Thymus (tissue), 11 donors: ENCODE data around the gene MCMBP. TPM values are rescaled to one million over a fixed set of nuclear protein-coding genes. Genes with fewer than 3 reads are reported as not detected.
"Not testable (repeated sequence)": the region's sequence is repeated elsewhere in the genome, so short reads cannot be mapped to it uniquely, and the experiment has no call there.

Experiments
- DNase-seq, 9 donors: peaks; one replicate each; pipeline ENCODE4 v3.0.0-alpha.2; 2013; ENCODE audit warnings: low spot score in 9 of 9, low read depth in 6 of 9, missing footprints in 1 of 9
- H3K27ac ChIP-seq, 2 donors: one replicate each; pipeline ENCODE4 v1.5.1; 2013; ENCODE audit warnings: control low read depth in 1 of 2, low read depth in 1 of 2, low read length in 1 of 2, mild to moderate bottlenecking in 1 of 2, moderate library complexity in 1 of 2
- H3K27me3 ChIP-seq, 2 donors: one replicate each; pipeline ENCODE4 v1.5.1; 2013; ENCODE audit warnings: low read length in 1 of 2; ENCODE audit not compliant: control insufficient read depth in 2 of 2, insufficient read depth in 1 of 2
- H3K36me3 ChIP-seq, 2 donors: one replicate each; pipeline ENCODE4 v1.5.1; 2013; ENCODE audit warnings: low read length in 1 of 2, mild to moderate bottlenecking in 1 of 2, moderate library complexity in 1 of 2; ENCODE audit not compliant: control insufficient read depth in 2 of 2, insufficient read depth in 2 of 2
- H3K4me1 ChIP-seq, 2 donors: one replicate each; pipeline ENCODE4 v1.5.1; 2013; ENCODE audit warnings: low read length in 2 of 2; ENCODE audit not compliant: control insufficient read depth in 2 of 2, insufficient read depth in 2 of 2
- H3K4me3 ChIP-seq, 2 donors: one replicate each; pipeline ENCODE4 v1.5.1; 2013; ENCODE audit warnings: low read length in 2 of 2, control low read depth in 1 of 2, mild to moderate bottlenecking in 1 of 2
- H3K9me3 ChIP-seq, 2 donors: one replicate each; pipeline ENCODE4 v1.5.1; 2013; ENCODE audit warnings: low read length in 1 of 2, mild to moderate bottlenecking in 1 of 2; ENCODE audit not compliant: control insufficient read depth in 2 of 2, insufficient read depth in 1 of 2
- WGBS: extraction: QIAGEN DNeasy Blood & Tissue Kit; methylation state at CpG from one replicate; pipeline ENCODE4 v1.1.7; 2013; 5-methylcytosine and 5-hydroxymethylcytosine counted together
- polyA plus RNA-seq: library from polyadenylated mRNA; stranded (reverse); fragments of 200-250 nt; gene quantifications from one replicate; pipeline ENCODE4 v1.2.3, GENCODE V29; 2013
- total RNA-seq: library from RNA; stranded (reverse); fragments of 120-200 nt; gene quantifications from one replicate; pipeline ENCODE4 v1.2.4, GENCODE V29; 2013
- donor health status: healthy.

The MCMBP gene
- total and polyA plus RNA-seq, 2 donors: 30.3 to 53.2 TPM

DNA sequence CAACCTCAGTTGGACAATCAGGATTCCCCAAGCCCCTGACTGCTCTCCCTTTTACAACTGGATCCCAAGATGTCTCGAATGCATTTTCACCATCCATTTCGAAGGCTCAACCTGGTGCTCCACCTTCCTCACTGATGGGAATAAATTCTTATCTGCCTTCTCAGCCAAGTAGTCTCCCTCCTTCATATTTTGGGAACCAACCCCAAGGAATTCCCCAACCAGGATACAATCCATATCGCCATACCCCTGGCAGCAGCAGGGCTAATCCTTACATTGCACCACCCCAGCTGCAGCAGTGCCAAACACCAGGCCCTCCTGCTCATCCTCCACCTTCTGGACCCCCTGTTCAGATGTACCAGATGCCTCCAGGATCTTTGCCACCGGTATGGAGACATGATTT, 25.9 kb upstream of the MCMBP start:
- Histone ChIP-seq H3K9me3 (no peaks in the 10 kb centered on the region), H3K36me3 (peaks cover 11 to 20% of the 10 kb centered on the region in 2 donors), H3K4me3 (no peak overlapping the region), H3K27me3 (no peaks in the 10 kb centered on the region), H3K4me1 (peaks cover 0 to 1% of the 10 kb centered on the region in 2 donors), H3K27ac (no peak overlapping the region)
- 97% methylated on average over 4 of the region's 4 CpGs for WGBS
- no peak for DNase-seq

DNA sequence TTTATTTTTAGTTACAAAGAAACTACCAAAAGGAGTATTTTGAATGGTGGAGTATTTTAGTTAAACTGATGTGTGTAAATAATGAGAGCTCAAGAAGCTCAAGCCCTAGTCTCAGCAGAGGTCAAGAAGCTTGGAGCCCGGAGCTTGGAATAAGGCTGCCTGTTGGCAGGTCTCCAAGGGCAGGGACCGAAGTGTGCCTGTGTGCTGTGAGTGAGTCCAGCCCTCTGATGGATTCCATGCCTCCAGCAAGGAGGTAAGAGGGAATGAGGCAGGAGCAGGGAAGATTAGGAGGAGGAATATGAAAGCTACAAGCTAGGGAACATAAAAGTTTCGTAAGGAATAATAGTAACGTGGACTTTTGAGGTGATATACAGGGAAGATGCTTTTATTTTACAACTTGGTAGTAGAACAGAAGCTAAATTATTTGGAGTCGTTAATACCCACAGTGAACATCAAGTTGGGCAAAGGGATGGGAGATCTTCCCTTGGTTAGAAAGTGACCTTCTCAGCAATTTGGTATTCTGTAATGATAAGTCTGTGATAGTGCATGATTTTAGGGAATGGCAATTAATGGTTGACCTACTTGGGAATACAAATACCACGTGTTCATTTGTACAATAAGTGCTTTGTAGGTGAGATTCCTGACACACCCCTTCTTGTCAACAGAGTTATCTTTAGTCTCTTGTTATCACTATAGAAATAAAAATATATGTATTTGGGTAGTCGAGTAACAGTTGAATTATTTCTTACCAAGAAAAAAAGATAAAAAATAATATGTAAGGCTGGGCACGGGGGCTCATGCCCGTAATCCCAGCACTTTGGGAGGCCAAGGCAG, 24.5 kb upstream of the MCMBP start:
- WGBS: 96% methylated on average over 9 of the region's 9 CpGs
- no peak for DNase-seq
- peaks cover 3 to 8% of the 10 kb centered on the region in 2 donors for H3K4me1 ChIP-seq
- no peak overlapping the region for H3K4me3 ChIP-seq
- no peaks in the 10 kb centered on the region for H3K9me3 ChIP-seq
- H3K36me3 ChIP-seq: peaks cover 6 to 13% of the 10 kb centered on the region in 2 donors
- no peaks in the 10 kb centered on the region for H3K27me3 ChIP-seq
- no peak overlapping the region for H3K27ac ChIP-seq

DNA sequence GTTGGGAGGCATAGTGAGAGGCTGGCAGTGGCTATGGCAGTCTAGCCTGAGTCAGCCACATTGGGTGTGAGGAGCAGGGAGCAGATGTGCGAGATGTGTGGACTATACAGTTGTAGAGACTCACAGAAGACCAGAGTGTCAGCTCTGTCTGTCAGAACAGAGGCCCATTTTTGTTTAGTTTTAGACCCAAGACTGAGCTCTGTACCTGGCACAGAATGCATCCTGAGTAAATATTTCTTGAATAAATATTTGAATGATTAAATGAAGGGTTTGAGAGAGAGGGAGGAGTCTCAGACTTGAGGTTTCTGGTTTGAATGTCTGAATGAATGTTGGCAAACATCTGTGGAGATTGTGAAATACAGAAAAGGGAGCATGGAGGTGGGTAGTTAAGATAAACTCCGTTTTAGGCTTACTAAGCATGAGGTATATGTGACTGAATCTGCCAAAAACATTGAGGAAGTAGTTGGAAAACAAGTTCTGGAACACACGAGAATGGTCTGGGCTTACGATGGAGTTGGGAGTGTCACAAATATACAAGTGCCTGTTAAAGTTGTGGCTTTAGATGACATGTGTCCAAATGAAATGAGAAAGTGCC, 23.5 kb upstream of the MCMBP start:
- H3K4me1 ChIP-seq: peaks cover 3 to 12% of the 10 kb centered on the region in 2 donors
- WGBS: 64% methylated on average over 4 of the region's 4 CpGs
- no peak for DNase-seq
- H3K36me3 ChIP-seq: peaks cover 6 to 13% of the 10 kb centered on the region in 2 donors
- H3K4me3 ChIP-seq: no peak overlapping the region
- no peak overlapping the region for H3K27ac ChIP-seq
- H3K9me3 ChIP-seq: no peaks in the 10 kb centered on the region
- H3K27me3 ChIP-seq: no peaks in the 10 kb centered on the region

DNA sequence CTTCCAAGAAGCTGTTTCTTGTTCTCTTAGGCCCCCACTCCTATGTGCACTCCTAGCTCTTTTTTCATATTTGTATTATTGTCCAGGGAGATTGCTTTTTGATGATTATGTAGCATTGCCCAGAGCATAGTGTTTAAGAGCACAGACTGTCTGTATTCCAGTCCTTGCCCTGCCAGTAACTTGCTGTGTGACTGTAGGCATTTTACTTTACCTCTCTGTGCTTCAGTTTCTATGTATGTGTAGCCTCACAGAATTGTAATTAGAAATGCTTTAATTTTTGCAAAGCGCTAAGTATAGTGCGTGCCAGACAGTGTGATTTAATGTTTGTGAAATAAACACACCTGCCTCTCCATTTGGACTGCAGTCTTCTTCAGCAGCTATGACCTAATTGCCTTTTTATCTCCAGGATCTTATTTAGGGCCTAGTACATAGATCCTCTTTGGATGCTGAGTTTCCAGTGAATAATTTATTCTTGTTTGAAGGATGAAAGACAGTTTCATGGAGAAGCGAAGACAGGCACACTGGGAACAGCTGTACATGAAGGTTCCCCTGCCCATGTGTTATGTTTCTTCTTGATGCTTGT, 21.3 kb upstream of the MCMBP start:
- Histone ChIP-seq H3K27ac (no peak overlapping the region), H3K4me3 (no peak overlapping the region), H3K4me1 (peaks cover 3 to 12% of the 10 kb centered on the region in 2 donors), H3K36me3 (peaks cover 6 to 8% of the 10 kb centered on the region in 2 donors), H3K27me3 (no peaks in the 10 kb centered on the region), H3K9me3 (peaks cover 0 to 4% of the 10 kb centered on the region in 2 donors)
- 97% methylated on average over 3 of the region's 3 CpGs for WGBS
- no peak for DNase-seq

DNA sequence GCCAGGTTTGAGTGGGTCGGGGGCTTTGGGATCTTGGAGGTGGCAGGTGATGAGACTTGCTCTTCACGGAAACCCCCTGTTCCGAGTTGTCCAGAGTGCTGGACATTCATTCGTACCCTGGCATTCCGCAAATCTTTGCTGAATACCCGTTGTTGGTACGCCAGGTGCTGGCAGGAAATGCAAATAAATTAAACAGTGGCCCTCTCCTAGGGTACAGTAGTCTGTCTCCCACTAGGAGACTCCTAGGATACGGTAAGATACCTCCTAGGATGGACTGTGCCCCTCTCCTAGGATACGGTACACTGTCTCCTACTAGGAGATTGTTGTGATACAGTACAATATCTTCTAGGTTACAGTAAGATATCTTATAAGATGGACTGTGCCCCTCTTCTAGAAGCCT, 20.4 kb upstream of the MCMBP start:
- peaks cover 0 to 4% of the 10 kb centered on the region in 2 donors for H3K9me3 ChIP-seq
- H3K4me3 ChIP-seq: peak overlapping the region; percentile 77 to 85
- 20% methylated on average over 9 of the region's 9 CpGs for WGBS
- H3K27me3 ChIP-seq: no peaks in the 10 kb centered on the region
- no peaks in the 10 kb centered on the region for H3K36me3 ChIP-seq
- H3K4me1 ChIP-seq: peaks cover 3 to 12% of the 10 kb centered on the region in 2 donors
- H3K27ac ChIP-seq: peak overlapping the region in 1 of 2 donors; percentile 88
- no peak for DNase-seq

DNA sequence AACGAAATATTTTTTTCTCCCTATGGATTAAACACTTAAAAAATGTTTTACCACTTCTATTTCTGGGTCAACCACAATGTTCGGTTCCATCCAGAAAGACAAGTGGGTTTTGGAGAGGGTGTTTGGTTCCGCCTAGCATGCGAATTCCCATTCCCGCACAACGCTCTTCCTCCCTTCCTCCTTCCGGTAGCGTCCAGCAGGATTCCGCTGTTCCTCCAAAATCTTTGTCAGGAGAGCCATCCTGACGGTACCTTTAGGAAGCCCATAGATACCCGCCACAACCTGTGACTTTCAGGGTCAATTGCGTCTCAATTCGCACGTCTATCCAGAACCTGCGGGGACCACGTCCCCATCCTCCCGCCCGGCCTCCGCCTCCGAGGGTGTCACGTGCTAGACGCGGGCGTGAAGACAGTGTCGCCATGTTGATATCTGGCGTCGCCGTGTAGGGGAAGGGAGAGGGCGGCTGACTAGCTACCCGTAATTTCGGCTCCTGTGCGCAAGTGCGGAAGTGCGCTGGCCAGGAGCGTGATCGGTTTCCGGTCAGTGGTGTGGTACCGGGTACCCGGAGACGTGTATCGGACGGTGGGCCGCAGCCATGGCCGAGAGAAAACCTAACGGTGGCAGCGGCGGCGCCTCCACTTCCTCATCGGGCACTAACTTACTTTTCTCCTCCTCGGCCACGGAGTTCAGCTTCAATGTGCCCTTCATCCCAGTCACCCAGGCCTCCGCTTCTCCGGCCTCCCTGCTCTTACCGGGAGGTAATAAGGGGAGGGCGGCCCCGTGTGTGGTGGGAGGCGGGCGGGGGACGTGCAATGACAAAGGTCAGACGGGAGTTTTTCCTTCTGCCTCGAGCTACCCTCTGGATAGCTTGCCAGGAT, 19.8 kb upstream of the MCMBP start, which contains the start of gene SEC23IP:
Gene SEC23IP (plus strand): TSS at position 543 of the 878 bp plus-strand sequence. CDS start 53 bp downstream, at position 596.
- Histone ChIP-seq H3K4me3 (peak within 1 kb of the TSS; percentile 77 to 85), H3K4me1 (peaks cover 3 to 12% of the 10 kb centered on the region in 2 donors)
- under 1% methylated on average over 61 of the region's 61 CpGs for WGBS

DNA sequence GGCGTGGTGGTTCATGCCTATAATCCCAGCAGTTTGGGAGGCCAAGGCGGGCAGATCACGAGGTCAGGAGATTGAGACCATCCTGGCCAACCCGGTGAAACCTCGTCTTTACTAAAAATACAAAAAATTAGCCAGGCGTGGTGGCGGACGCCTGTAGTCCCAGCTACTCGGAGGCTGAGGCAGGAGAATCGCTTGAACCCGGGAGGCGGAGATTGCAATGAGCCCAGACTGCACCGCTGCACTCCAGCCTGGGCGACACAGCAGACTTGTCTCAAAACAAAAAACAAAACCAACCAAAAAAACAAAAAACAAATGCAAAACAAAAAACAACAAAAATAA, 19.2 kb upstream of the MCMBP start:
- Histone ChIP-seq H3K4me3 (peak overlapping the region; percentile 77 to 85), H3K4me1 (peaks cover 3 to 12% of the 10 kb centered on the region in 2 donors)
- WGBS: 59% methylated on average over 14 of the region's 14 CpGs
- not testable (repeated sequence) for DNase-seq, H3K36me3 ChIP-seq, H3K27me3 ChIP-seq, H3K9me3 ChIP-seq, H3K27ac ChIP-seq

More for the DNA sequence above, 19.8 kb upstream of the MCMBP start, which contains the start of gene SEC23IP:
- H3K36me3 ChIP-seq: no peaks in the 10 kb centered on the region
- H3K27ac ChIP-seq: peak within 1 kb of the TSS; percentile 55 to 88
- H3K9me3 ChIP-seq: peaks cover 0 to 4% of the 10 kb centered on the region in 2 donors
- H3K27me3 ChIP-seq: no peaks in the 10 kb centered on the region
- peak; percentile 66 to 93 (median 83) for DNase-seq

DNA sequence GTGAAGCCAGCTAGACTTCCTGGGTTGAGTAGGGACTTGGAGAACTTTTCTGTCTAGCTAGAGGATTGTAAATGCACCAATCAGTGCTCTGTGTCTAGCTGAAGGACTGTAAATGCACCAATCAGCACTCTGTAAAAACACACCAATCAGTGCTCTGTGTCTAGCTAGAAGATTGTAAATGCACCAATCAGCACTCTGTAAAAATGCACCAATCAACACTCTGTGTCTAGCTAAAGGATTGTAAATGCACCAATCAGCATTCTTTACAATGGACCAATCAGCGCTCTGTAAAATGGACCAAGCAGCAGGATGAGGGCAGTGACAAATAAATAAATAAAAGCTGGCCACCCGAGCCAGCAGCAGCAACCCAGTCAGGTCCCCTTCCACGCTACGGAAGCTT, 17.7 kb upstream of the MCMBP start:
- WGBS: 74% methylated on average over 4 of the region's 4 CpGs
- H3K4me3 ChIP-seq, DNase-seq, H3K27me3 ChIP-seq, H3K36me3 ChIP-seq, H3K27ac ChIP-seq, H3K9me3 ChIP-seq: not testable (repeated sequence)
- H3K4me1 ChIP-seq: peaks cover 3 to 12% of the 10 kb centered on the region in 2 donors
